Measurements from ENCODE around the gene ACSM6.
A peak's percentile ranks its signal among the peaks of the same experiment; 100 is the strongest.

The ACSM6 gene

GRCh38 chr10:95247200-95247880, 53.3 kb downstream of the ACSM6 start:
- H3K9me3 ChIP-seq (ENCODE audit: control insufficient read depth, low read length) = no peaks in the 10 kb centered on the region
- peaks cover 24% of the 10 kb centered on the region for H3K36me3 ChIP-seq (ENCODE audit: control insufficient read depth, insufficient read depth, low read length, severe bottlenecking)
- DNase-seq (ENCODE audit: low read depth) = peak; percentile 75
- peak overlapping the region; percentile 56 for H3K9ac ChIP-seq (ENCODE audit: low read length)
- peaks cover 24% of the 10 kb centered on the region for H3K4me1 ChIP-seq (ENCODE audit: control insufficient read depth, insufficient read depth, low read length)
- H3K27me3 ChIP-seq (replicated peaks; ENCODE audit: control insufficient read depth, insufficient read depth, low read length) = no peaks in the 10 kb centered on the region
- no peak overlapping the region for H3K4me3 ChIP-seq (ENCODE audit: low read length)

DNA sequence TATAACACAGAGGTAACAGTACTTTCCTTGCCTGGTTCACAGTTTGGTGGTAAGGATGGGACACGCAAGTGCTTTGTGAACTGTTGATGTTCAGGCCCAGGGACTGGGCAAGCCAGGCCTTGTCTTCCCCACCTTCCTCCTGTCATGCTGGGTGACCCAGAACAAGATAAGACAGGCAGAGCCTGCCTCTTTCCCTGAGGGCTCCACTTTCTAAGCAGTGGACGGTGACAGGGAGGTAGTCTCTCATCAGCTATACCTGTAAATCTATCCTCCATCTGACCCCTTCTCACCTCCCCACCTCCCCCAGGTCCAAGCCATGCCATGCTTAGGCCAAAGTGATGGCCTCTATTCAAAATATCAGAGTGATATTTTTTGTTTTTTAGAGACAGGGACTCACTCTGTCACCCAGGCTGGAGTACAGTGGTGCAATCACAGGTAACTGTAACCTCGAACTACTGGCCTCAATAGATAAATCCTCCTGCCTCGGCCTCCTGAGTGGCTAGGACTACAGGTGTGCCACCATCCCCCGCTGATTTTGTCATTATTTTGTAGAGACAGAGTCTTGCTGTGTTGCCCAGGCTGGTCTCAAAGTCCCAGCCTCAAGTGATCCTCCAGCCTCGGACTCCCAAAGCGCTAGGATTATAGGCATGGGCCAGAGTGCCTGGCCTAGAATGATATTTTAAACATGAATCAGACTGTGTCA, 54.0 kb downstream of the ACSM6 start:
- no peak overlapping the region for H3K4me3 ChIP-seq (ENCODE audit: low read length)
- peak overlapping the region; percentile 50 for H3K9ac ChIP-seq (ENCODE audit: low read length)
- no peaks in the 10 kb centered on the region for H3K9me3 ChIP-seq (ENCODE audit: control insufficient read depth, low read length)
- DNase-seq (ENCODE audit: low read depth) = no peak
- H3K36me3 ChIP-seq (ENCODE audit: control insufficient read depth, insufficient read depth, low read length, severe bottlenecking) = peaks cover 24% of the 10 kb centered on the region
- H3K4me1 ChIP-seq (ENCODE audit: control insufficient read depth, insufficient read depth, low read length) = peaks cover 20% of the 10 kb centered on the region
- H3K27me3 ChIP-seq (replicated peaks; ENCODE audit: control insufficient read depth, insufficient read depth, low read length) = no peaks in the 10 kb centered on the region

GRCh38 chr10:95248989-95249388, 55.0 kb downstream of the ACSM6 start:
- no peaks in the 10 kb centered on the region for H3K27me3 ChIP-seq (replicated peaks; ENCODE audit: control insufficient read depth, insufficient read depth, low read length)
- H3K4me3 ChIP-seq (ENCODE audit: low read length) = no peak overlapping the region
- no peaks in the 10 kb centered on the region for H3K9me3 ChIP-seq (ENCODE audit: control insufficient read depth, low read length)
- peaks cover 20% of the 10 kb centered on the region for H3K4me1 ChIP-seq (ENCODE audit: control insufficient read depth, insufficient read depth, low read length)
- H3K36me3 ChIP-seq (ENCODE audit: control insufficient read depth, insufficient read depth, low read length, severe bottlenecking) = peaks cover 23% of the 10 kb centered on the region
- DNase-seq (ENCODE audit: low read depth) = no peak
- no peak overlapping the region for H3K9ac ChIP-seq (ENCODE audit: low read length)

DNA sequence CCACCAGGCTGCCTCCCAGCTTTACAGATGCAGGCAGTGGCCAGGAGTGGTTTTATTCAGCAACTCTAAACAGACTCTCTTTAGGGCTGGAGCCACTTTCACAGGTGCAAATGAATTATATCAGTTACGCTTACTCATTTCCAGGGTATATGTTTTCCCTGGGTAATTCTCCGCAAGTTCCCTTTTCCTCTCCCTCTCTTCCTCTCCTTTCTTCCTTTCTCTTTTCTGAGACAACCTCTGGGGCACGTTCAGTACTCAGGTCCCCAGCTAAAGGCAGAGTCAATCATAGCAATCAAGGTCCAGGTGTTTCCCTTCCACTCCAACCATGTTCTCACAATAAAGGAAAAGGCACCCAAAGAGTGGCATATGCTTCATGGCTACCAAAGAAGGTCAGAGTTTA, 55.4 kb downstream of the ACSM6 start:
- Histone ChIP-seq H3K4me1 (ENCODE audit: control insufficient read depth, insufficient read depth, low read length) (peaks cover 20% of the 10 kb centered on the region), H3K27me3 (replicated peaks; ENCODE audit: control insufficient read depth, insufficient read depth, low read length) (no peaks in the 10 kb centered on the region), H3K9me3 (ENCODE audit: control insufficient read depth, low read length) (no peaks in the 10 kb centered on the region), H3K4me3 (ENCODE audit: low read length) (no peak overlapping the region), H3K9ac (ENCODE audit: low read length) (no peak overlapping the region), H3K36me3 (ENCODE audit: control insufficient read depth, insufficient read depth, low read length, severe bottlenecking) (peaks cover 19% of the 10 kb centered on the region)
- no peak for DNase-seq (ENCODE audit: low read depth)

GRCh38 chr10:95250856-95251255, 56.8 kb downstream of the ACSM6 start:
- H3K36me3 ChIP-seq (ENCODE audit: control insufficient read depth, insufficient read depth, low read length, severe bottlenecking) = peaks cover 5% of the 10 kb centered on the region

GRCh38 chr10:95253007-95253406, 59.0 kb downstream of the ACSM6 start:
- H3K27me3 ChIP-seq (replicated peaks; ENCODE audit: control insufficient read depth, insufficient read depth, low read length) = no peaks in the 10 kb centered on the region
- H3K4me1 ChIP-seq (ENCODE audit: control insufficient read depth, insufficient read depth, low read length) = peaks cover 4% of the 10 kb centered on the region
- H3K9me3 ChIP-seq (ENCODE audit: control insufficient read depth, low read length) = no peaks in the 10 kb centered on the region
- no peak for DNase-seq (ENCODE audit: low read depth)
- H3K4me3 ChIP-seq (ENCODE audit: low read length) = no peak overlapping the region
- H3K36me3 ChIP-seq (ENCODE audit: control insufficient read depth, insufficient read depth, low read length, severe bottlenecking) = peaks cover 15% of the 10 kb centered on the region
- no peak overlapping the region for H3K9ac ChIP-seq (ENCODE audit: low read length)

More at GRCh38 chr10:95250856-95251255, 56.8 kb downstream of the ACSM6 start:
- no peak overlapping the region for H3K9ac ChIP-seq (ENCODE audit: low read length)
- no peak for DNase-seq (ENCODE audit: low read depth)
- no peaks in the 10 kb centered on the region for H3K9me3 ChIP-seq (ENCODE audit: control insufficient read depth, low read length)
- H3K27me3 ChIP-seq (replicated peaks; ENCODE audit: control insufficient read depth, insufficient read depth, low read length) = no peaks in the 10 kb centered on the region
- peaks cover 20% of the 10 kb centered on the region for H3K4me1 ChIP-seq (ENCODE audit: control insufficient read depth, insufficient read depth, low read length)
- H3K4me3 ChIP-seq (ENCODE audit: low read length) = no peak overlapping the region

- Histone ChIP-seq H3K9ac (ENCODE audit: low read length) (no peak overlapping the region), H3K9me3 (ENCODE audit: control insufficient read depth, low read length) (no peaks in the 10 kb centered on the region), H3K36me3 (ENCODE audit: control insufficient read depth, insufficient read depth, low read length, severe bottlenecking) (peaks cover 15% of the 10 kb centered on the region), H3K4me3 (ENCODE audit: low read length) (no peak overlapping the region), H3K4me1 (ENCODE audit: control insufficient read depth, insufficient read depth, low read length) (peaks cover 1% of the 10 kb centered on the region), H3K27me3 (replicated peaks; ENCODE audit: control insufficient read depth, insufficient read depth, low read length) (no peaks in the 10 kb centered on the region)
- no peak for DNase-seq (ENCODE audit: low read depth)
Observed at GRCh38 chr10:95253686-95254085, 59.6 kb downstream of the ACSM6 start.

DNA sequence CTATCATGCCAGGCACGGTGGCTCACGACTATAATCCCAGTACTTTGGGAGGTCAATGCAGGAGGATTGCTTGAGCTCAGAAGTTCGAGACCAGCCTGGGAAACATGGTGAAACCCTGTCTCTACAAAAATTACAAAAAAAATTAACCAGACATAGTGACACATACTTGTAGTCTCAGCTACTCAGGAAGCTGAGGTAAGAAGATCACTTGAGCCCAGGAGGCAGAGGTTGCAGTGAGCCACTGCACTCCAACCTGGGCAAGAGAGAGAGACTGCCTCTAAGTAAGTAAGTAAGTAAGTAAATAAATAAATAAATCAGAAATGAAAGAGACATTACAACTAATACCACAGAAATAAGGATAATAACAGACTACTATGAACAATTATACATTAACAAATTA, 60.6 kb downstream of the ACSM6 start:
- H3K4me3 ChIP-seq (ENCODE audit: low read length) = no peak overlapping the region
- no peaks in the 10 kb centered on the region for H3K9me3 ChIP-seq (ENCODE audit: control insufficient read depth, low read length)
- no peak for DNase-seq (ENCODE audit: low read depth)
- H3K27me3 ChIP-seq (replicated peaks; ENCODE audit: control insufficient read depth, insufficient read depth, low read length) = no peaks in the 10 kb centered on the region
- no peak overlapping the region for H3K9ac ChIP-seq (ENCODE audit: low read length)
- no peaks in the 10 kb centered on the region for H3K4me1 ChIP-seq (ENCODE audit: control insufficient read depth, insufficient read depth, low read length)
- peaks cover 17% of the 10 kb centered on the region for H3K36me3 ChIP-seq (ENCODE audit: control insufficient read depth, insufficient read depth, low read length, severe bottlenecking)

- Histone ChIP-seq H3K4me1 (ENCODE audit: control insufficient read depth, insufficient read depth, low read length) (peaks cover 12% of the 10 kb centered on the region), H3K36me3 (ENCODE audit: control insufficient read depth, insufficient read depth, low read length, severe bottlenecking) (peaks cover 21% of the 10 kb centered on the region), H3K9ac (ENCODE audit: low read length) (no peak overlapping the region), H3K9me3 (ENCODE audit: control insufficient read depth, low read length) (no peaks in the 10 kb centered on the region), H3K4me3 (ENCODE audit: low read length) (no peak overlapping the region), H3K27me3 (replicated peaks; ENCODE audit: control insufficient read depth, insufficient read depth, low read length) (no peaks in the 10 kb centered on the region)
- no peak for DNase-seq (ENCODE audit: low read depth)
Observed at GRCh38 chr10:95256268-95256667, 62.2 kb downstream of the ACSM6 start.

- no peaks in the 10 kb centered on the region for H3K9me3 ChIP-seq (ENCODE audit: control insufficient read depth, low read length)
- no peak for DNase-seq (ENCODE audit: low read depth)
- H3K27me3 ChIP-seq (replicated peaks; ENCODE audit: control insufficient read depth, insufficient read depth, low read length) = no peaks in the 10 kb centered on the region
- no peak overlapping the region for H3K4me3 ChIP-seq (ENCODE audit: low read length)
- H3K36me3 ChIP-seq (ENCODE audit: control insufficient read depth, insufficient read depth, low read length, severe bottlenecking) = peaks cover 21% of the 10 kb centered on the region
- H3K9ac ChIP-seq (ENCODE audit: low read length) = no peak overlapping the region
- peaks cover 16% of the 10 kb centered on the region for H3K4me1 ChIP-seq (ENCODE audit: control insufficient read depth, insufficient read depth, low read length)
Observed at GRCh38 chr10:95257849-95258248, 63.8 kb downstream of the ACSM6 start.

DNA sequence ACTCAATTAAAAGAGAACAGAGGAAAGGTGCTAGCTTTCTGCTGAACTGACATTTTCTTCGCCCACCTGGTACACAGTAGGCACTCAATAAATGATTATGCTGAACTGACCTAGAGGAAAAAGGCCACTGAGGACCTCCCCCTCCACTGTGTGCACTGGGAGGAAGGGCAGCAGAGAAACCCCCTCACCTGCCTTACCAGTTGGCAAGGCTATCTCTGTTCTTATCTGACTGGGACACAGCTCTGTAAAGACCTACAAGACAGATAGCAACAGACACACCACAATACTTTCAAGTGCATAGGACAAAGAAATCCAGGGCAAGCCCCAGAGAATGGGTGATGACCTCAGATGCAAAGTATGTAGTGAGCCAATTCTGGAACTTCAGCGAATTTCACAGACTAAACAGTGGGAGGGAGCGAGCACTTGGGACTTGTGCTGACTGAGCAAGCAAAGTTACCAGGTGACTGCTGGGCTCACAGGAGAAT, 66.4 kb downstream of the ACSM6 start:
- Histone ChIP-seq H3K4me1 (ENCODE audit: control insufficient read depth, insufficient read depth, low read length) (peaks cover 16% of the 10 kb centered on the region), H3K4me3 (ENCODE audit: low read length) (no peak overlapping the region), H3K9ac (ENCODE audit: low read length) (peak overlapping the region; percentile 45), H3K27me3 (replicated peaks; ENCODE audit: control insufficient read depth, insufficient read depth, low read length) (no peaks in the 10 kb centered on the region), H3K9me3 (ENCODE audit: control insufficient read depth, low read length) (no peaks in the 10 kb centered on the region), H3K36me3 (ENCODE audit: control insufficient read depth, insufficient read depth, low read length, severe bottlenecking) (peaks cover 34% of the 10 kb centered on the region)
- peak; percentile 80 for DNase-seq (ENCODE audit: low read depth)

All from adipocyte (in vitro differentiated cells).